ENCODE data around the gene AGBL1.

DNA sequence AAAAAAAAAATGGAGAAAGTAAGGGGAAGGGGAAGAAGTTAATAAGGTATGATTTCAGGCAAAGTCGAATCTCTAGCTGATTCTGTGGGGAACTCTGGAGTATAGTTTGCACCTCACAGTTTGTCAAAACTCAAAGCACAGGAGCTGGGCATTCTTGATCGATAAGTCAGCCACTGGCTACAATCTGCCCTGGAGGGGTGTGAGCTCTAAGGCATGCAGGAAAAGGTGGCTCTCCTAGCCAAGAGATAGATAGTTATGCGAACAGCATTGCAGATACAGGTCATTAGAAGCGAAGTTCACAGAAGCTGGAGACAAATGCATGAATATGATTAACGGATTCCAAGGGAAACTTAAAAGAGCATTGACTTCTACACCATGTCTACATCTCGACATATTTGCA is 952.6 kb downstream of the AGBL1 start:
- TF ChIP-seq EZH2 (IDR thresholded peaks at IDR 0.05) (no peak), CTCF (IDR thresholded peaks at IDR 0.05) (no peak)

Measured in neural progenitor cell (in vitro differentiated cells).